Measurements from ENCODE around the gene DAPP1. TPM values are rescaled to one million over a fixed set of nuclear protein-coding genes. Genes with fewer than 3 reads are reported as not detected.

The DAPP1 gene
- total RNA-seq, 1 donor from 2014 or later: not detected

- Histone ChIP-seq H3K36me3 (no peaks in the 10 kb centered on the region), H4K20me1 (ENCODE audit: low read depth) (no peaks in the 10 kb centered on the region), H3K27ac (no peak overlapping the region), H3K4me2 (no peak overlapping the region), H3F3A (ENCODE audit: low read depth) (no peaks in the 10 kb centered on the region), H3K9ac (no peak overlapping the region), H3K4me3 (no peak overlapping the region), H3K4me1 (no peaks in the 10 kb centered on the region), H3K79me2 (ENCODE audit: low read depth) (no peaks in the 10 kb centered on the region), H3K9me3 (ENCODE audit: low read depth) (no peaks in the 10 kb centered on the region), H2AFZ (replicated peaks) (no peak overlapping the region), H3K27me3 (no peaks in the 10 kb centered on the region)
- Mint-ChIP-seq H3K4me1 (peaks cover 6% of the 10 kb centered on the region), H3K4me3 (no peak overlapping the region), H3K27me3 (ENCODE audit: insufficient read depth, low read depth) (no peaks in the 10 kb centered on the region), H3K27ac (no peak overlapping the region), H3K36me3 (no peaks in the 10 kb centered on the region), H3K9me3 (no peaks in the 10 kb centered on the region)
- no peak for DNase-seq (ENCODE audit: low spot score)
- TF ChIP-seq EZH2 (IDR thresholded peaks at IDR 0.05) (no peak), EZH2phosphoT487 (IDR thresholded peaks at IDR 0.05) (no peak), CTCF (IDR thresholded peaks at IDR 0.05) (no peak)
Measured at GRCh38 chr4:99826016-99826415, 9.4 kb downstream of the DAPP1 start.

- Histone ChIP-seq H3K27me3 (no peaks in the 10 kb centered on the region), H4K20me1 (ENCODE audit: low read depth) (no peaks in the 10 kb centered on the region), H2AFZ (replicated peaks) (no peak overlapping the region), H3K27ac (no peak overlapping the region), H3K4me2 (no peak overlapping the region), H3K9ac (no peak overlapping the region), H3K36me3 (no peaks in the 10 kb centered on the region), H3K4me3 (no peak overlapping the region), H3K9me3 (ENCODE audit: low read depth) (no peaks in the 10 kb centered on the region), H3K4me1 (no peaks in the 10 kb centered on the region), H3F3A (ENCODE audit: low read depth) (no peaks in the 10 kb centered on the region), H3K79me2 (ENCODE audit: low read depth) (no peaks in the 10 kb centered on the region)
- peaks cover 6% of the 10 kb centered on the region for H3K4me1 Mint-ChIP-seq
- H3K36me3 Mint-ChIP-seq: no peaks in the 10 kb centered on the region
- H3K9me3 Mint-ChIP-seq: no peaks in the 10 kb centered on the region
- TF ChIP-seq EZH2 (IDR thresholded peaks at IDR 0.05) (no peak), EZH2phosphoT487 (IDR thresholded peaks at IDR 0.05) (no peak), CTCF (IDR thresholded peaks at IDR 0.05) (no peak)
- no peak overlapping the region for H3K27ac Mint-ChIP-seq
- no peak for DNase-seq (ENCODE audit: low spot score)
- no peak overlapping the region for H3K4me3 Mint-ChIP-seq
- H3K27me3 Mint-ChIP-seq (ENCODE audit: insufficient read depth, low read depth): no peaks in the 10 kb centered on the region
Measured at GRCh38 chr4:99827454-99827853, 10.8 kb downstream of the DAPP1 start.

- no peaks in the 10 kb centered on the region for H3K79me2 ChIP-seq (ENCODE audit: low read depth)
- H3F3A ChIP-seq (ENCODE audit: low read depth): no peaks in the 10 kb centered on the region
- Mint-ChIP-seq H3K27me3 (ENCODE audit: insufficient read depth, low read depth) (no peaks in the 10 kb centered on the region), H3K36me3 (no peaks in the 10 kb centered on the region), H3K9me3 (no peaks in the 10 kb centered on the region), H3K4me1 (peaks cover 6% of the 10 kb centered on the region), H3K4me3 (no peak overlapping the region), H3K27ac (no peak overlapping the region)
- H3K36me3 ChIP-seq: no peaks in the 10 kb centered on the region
- no peak for DNase-seq (ENCODE audit: low spot score)
- H3K27me3 ChIP-seq: no peaks in the 10 kb centered on the region
- H3K4me2 ChIP-seq: no peak overlapping the region
- no peak overlapping the region for H2AFZ ChIP-seq (replicated peaks)
- no peak overlapping the region for H3K27ac ChIP-seq
- no peak overlapping the region for H3K4me3 ChIP-seq
- no peaks in the 10 kb centered on the region for H3K9me3 ChIP-seq (ENCODE audit: low read depth)
- H3K4me1 ChIP-seq: no peaks in the 10 kb centered on the region
- H3K9ac ChIP-seq: no peak overlapping the region
- no peaks in the 10 kb centered on the region for H4K20me1 ChIP-seq (ENCODE audit: low read depth)
- TF ChIP-seq EZH2phosphoT487 (IDR thresholded peaks at IDR 0.05): no peak
- TF ChIP-seq EZH2 (IDR thresholded peaks at IDR 0.05): no peak
- no peak for TF ChIP-seq CTCF (IDR thresholded peaks at IDR 0.05)
Measured at GRCh38 chr4:99827857-99828256, 11.2 kb downstream of the DAPP1 start.

Data from neural progenitor cell (in vitro differentiated cells).